ENCODE results near the gene INO80. TPM values are rescaled to one million over a fixed set of nuclear protein-coding genes. Genes with fewer than 3 reads are reported as not detected.

INO80 gene
- total RNA-seq, 2 donors from 2014 or later: 19.7 to 29.3 TPM

DNA sequence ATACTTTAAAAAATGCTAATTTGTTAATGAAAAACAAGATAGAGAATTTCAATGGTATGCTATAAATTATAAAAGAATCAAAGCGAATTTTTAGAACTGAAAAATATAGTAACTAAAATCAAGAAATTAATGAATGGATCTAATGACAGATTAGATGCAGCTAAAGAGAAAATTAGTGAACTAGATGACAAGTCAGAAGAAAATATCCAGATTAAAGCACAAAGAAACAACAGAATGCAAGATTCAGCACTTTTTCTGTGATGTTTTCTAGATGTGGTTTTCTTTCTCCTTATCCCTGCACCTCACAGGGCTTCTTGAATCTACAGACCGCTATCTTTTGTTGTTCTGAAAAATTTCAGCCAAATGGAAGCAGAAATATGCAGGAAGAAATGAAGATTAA, 54.4 kb downstream of the INO80 start:
- ATAC-seq (no peak), DNase-seq (no peak)
- intact Hi-C loops (cut with DNase I, micrococcal nuclease): no loop called here

DNA sequence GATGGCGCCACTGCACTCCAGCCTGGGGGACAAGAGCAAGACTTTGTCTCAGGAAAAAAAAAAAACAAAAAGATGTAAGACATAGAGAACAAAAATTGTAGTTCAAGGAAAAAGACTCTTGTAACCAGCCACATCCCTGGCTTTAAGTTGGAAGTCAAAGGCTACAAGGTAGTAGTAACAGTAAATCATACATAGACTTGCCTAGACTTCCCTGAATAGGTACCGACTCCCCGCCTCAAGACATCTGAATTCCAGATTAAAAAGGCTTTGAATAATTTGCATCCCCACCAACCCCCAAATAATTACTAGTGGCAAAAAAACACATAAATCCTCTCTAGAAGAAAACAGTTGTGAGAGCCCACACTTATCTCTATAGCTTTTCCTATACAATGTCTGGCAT, 55.6 kb downstream of the INO80 start:
- intact Hi-C loops (cut with DNase I, micrococcal nuclease): no loop called here
- DNase-seq (no peak), ATAC-seq (no peak)

GRCh38 chr15:41056810-41057209, 59.3 kb downstream of the INO80 start:
- DNase-seq (no peak), ATAC-seq (no peak)
- intact Hi-C loops (cut with DNase I, micrococcal nuclease): no loop called here

DNA sequence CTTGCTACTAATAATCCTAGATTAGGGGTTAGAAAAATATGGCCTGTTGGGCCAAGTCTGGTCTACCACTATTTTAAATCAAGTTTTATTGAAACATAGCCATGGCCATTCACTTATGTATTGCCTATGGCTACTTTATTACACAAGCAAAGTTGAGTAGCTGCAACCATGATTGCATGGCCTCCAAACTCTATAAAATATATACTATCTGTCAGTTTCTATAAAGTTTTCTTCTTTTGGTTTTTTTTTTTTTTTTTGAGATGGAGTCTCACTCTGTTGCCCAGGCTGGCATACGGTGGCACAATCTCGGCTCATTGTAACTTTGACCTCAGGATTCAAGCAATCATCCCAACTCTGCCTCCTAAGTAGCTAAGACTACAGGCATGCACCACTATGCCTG, 60.4 kb downstream of the INO80 start:
- DNase-seq: no peak
- ATAC-seq: no peak
- intact Hi-C loops (cut with DNase I, micrococcal nuclease): no loop called here

DNA sequence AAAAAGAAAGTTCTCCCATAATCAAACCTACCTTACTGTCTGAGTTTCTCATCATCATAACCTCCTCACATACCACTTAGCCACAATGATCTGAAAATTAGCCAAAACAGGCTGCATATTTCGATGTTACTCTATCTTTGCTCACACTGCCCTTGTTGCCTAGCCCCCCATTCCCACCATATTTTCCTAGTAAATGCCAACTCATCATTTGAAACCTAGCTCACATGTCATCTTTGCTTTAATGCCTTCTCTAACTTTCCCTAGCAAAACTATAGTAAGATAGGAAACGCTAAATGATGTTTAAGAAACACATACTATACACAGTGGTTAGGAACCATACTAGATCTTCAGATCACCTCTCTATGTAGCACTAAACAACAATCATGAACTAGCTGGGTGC, 64.9 kb downstream of the INO80 start:
- ATAC-seq: no peak
- no peak for DNase-seq
- intact Hi-C loops (cut with DNase I, micrococcal nuclease): no loop called here

- ATAC-seq: no peak
- DNase-seq: no peak
- intact Hi-C loops (cut with DNase I, micrococcal nuclease): no loop called here
Observed at GRCh38 chr15:41048852-41049251, 67.2 kb downstream of the INO80 start.

- no peak for DNase-seq
- peak; percentile 95 for ATAC-seq
- intact Hi-C loops (cut with DNase I, micrococcal nuclease): no loop called here
Observed at GRCh38 chr15:41048397-41048796, 67.7 kb downstream of the INO80 start.

GRCh38 chr15:41047474-41047873, 68.6 kb downstream of the INO80 start:
- ATAC-seq (peak; percentile 60), DNase-seq (no peak)
- intact Hi-C loops (cut with DNase I, micrococcal nuclease): no loop called here

GRCh38 chr15:41043276-41043951, 72.7 kb downstream of the INO80 start:
- ATAC-seq (no peak), DNase-seq (no peak)
- intact Hi-C loops (cut with DNase I, micrococcal nuclease): no loop called here

DNA sequence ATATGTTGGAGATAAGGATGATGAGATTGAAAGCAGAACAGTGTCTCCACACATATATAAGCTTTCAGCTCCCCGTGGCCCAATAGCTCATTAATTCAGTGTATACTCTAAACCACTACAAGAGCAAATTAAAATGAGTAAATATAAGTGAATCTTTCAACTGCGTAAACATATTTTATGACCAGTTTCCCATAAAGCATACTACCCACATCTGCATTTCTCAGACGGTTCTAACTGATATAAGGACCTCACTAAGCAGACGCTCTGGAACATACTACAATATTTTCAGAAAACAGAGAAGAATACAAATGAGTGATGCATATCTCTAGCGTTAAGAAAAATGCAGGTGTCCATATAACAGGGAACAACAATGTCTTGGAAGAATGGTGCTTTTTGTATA, 73.2 kb downstream of the INO80 start:
- intact Hi-C loops (cut with DNase I, micrococcal nuclease): no loop called here
- ATAC-seq (no peak), DNase-seq (no peak)

GRCh38 chr15:41039121-41039520, 77.0 kb downstream of the INO80 start:
- intact Hi-C loops (cut with DNase I, micrococcal nuclease): no loop called here
- DNase-seq (no peak), ATAC-seq (no peak)

DNA sequence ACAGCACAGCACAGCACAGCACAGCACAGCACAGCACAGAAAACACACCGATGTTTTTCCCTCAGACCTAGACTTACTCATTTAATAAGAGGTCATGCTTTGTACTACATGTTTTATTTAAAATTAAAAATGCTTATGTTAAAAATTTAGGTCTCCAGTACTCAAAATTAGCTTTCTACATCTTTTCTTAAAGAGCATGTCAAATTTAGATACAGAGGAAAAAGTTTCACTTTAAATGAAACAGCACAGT, 84.1 kb downstream of the INO80 start:
- ATAC-seq: no peak
- intact Hi-C loops (cut with DNase I, micrococcal nuclease): no loop called here
- no peak for DNase-seq

DNA sequence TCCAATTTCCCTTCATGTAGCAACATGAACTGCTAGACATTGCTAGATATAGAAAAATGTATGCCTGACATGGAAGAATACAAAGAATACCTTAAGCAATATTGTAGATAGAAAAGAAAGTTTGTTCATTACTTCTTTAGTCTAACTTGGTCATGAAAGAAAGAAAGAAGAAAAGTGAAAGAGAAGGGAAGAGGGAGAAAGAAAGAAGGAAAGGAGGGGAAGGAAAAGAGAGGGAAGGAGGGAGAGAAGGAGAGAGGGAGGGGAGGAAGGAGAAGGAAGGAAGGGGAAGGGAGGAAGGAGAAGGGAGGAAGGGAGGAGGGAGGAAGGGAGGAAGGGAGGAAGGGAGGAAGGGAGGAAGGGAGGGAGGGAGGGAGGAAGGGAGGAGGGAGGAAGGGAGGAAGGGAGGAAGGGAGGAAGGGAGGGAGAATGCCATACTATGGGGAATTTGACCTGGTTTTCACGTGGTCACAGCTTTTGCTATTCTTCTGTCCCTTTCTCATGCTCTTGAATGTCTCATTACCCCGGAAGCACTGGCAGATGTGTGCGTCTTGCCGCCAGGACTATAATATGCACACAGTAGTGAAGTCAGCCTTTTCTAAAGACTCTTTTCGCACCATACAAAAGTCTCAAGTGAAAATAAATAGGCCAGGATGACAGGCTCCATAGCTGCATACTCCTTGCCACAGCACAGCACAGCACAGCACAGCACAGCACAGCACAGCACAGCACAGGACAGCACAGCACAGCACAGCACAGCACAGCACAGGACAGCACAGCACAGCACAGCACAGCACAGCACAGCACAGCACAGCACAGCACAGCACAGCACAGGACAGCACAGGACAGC, 84.6 kb downstream of the INO80 start:
- ATAC-seq (no peak), DNase-seq (no peak)
- intact Hi-C loops (cut with DNase I, micrococcal nuclease): no loop called here

DNA sequence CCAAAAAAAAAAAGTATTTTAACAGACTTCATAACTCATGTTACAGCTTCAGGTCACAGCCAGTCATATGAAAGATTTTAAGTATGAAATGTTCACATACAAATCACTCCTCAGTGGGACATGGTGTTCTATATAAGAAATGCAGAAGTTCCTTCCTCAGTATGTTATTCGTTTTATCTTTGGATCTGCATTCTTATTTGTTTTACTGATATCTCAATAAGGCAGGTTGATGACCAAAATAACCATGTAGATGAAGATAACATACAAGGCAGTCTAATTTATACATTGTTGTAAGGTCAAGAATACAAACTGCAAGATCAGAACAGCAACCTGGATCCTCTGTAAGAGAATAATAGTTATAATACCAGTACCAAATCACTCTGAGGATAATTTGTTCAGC, 87.2 kb downstream of the INO80 start:
- ATAC-seq (no peak), DNase-seq (no peak)
- intact Hi-C loops (cut with DNase I, micrococcal nuclease): no loop called here

DNA sequence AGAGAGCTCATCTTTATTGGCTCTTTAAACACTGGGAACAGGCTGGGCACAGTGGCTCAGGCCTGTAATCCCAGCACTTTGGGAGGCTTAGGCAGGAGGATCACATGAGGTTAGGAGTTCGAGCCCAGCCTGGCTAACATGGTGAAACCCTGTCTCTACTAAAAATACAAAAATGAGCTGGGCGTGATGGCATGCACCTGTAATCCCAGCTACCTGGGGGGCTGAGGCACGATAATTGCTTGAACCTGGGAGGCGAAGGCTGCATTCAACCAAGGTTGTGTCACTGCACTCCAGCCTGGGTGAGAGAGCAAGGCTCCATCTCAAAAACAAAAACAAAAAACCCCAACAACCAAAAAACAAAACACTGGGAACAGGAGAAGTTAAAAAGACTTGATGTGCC, 90.7 kb downstream of the INO80 start:
- DNase-seq: no peak
- ATAC-seq: no peak
- intact Hi-C loops (cut with DNase I, micrococcal nuclease): no loop called here

- ATAC-seq (peak; percentile 58), DNase-seq (no peak)
- intact Hi-C loops (cut with DNase I, micrococcal nuclease): no loop called here
Observed at GRCh38 chr15:41024885-41025284, 91.2 kb downstream of the INO80 start.

DNA sequence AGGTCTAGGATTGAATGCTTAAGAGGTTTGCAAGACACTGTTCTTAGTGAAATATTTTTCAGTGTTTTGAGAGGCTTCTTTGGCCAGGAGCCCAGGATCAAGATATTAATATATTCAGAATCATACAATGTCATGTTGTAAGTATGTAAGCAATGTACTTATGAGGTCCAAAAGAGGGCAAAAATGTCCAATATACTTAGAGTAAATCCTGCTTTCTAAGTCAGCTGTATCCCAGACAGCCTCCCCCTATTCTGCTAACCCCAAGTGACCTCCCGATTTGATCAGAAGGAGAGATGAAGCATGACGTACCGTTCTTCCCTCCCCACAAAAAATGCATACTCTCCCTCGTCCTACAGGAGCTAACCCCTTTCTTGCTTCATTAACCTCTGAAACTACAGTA, 91.9 kb downstream of the INO80 start:
- intact Hi-C loops (cut with DNase I, micrococcal nuclease): no loop called here
- no peak for ATAC-seq
- DNase-seq: no peak

DNA sequence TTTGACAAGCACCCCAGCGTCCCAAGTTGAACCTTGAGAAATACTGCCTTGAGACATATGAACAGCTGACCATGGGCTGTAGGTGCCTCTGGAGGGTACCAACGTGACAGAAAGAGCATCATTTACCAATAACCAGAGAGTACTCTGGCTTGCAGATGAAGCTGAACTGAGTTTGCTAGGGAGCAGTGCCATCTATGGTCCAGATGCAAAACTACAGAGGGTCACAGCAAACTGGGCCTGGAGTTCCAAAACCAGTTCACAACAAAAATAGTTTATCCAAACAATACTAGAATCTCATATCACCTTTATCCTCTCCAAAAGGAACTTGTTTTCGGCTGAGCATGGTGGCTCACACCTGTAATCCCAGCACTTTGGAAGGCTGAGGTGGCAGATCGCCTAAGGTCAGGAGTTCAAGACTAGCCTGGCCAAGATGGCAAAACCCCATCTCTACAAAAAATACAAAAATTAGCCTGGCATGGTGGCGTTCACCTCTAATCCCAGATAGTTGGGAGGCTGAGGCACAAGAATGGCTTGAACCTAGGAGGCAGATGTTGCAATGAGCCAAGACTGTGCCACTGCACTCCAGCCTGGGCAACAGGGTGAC, 93.5 kb downstream of the INO80 start:
- intact Hi-C loops (cut with DNase I, micrococcal nuclease): no loop called here
- peak in 1 of 2 donors; percentile 25 for DNase-seq
- ATAC-seq: peak; percentile 62

DNA sequence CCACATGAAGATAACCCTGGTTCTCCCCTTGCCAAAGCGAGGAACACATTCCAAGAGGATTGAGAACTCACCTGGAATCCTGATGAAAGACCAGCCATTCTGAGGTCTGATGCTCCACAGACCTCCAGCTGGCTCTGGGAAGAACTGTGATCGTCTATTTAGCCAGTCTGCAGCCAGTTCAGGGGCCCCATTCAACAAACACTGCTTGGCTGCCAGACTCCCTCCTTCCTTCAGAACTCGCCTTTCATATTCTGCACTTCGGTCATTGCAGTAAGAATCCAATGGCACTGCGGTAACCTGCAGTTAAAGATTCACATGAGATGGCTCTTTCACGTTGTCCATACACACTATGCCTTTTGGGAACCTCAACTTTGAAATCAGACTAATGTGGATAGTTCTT, 95.3 kb downstream of the INO80 start:
- DNase-seq (no peak), ATAC-seq (no peak)
- intact Hi-C loops (cut with DNase I, micrococcal nuclease): no loop called here

DNA sequence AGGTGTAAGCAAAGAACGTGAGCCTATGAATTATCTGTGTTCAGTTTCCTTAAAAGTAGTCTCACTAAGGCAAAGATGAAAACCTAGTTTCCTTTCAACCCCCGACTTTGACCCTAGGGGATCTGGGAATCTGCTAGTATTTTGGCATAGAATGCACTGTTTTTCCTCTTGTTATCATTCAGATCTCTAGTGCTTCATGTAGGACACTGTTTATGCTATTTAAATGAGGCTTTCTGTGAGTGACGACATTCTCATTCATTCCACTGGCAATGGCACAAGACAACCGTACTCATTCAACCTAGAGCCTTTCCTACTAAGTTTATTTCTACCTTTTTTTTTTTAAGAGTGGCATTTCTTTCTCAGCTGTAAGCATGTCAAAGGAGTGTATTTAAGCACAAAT, 95.8 kb downstream of the INO80 start:
- intact Hi-C loops (cut with DNase I, micrococcal nuclease): no loop called here

More for the DNA sequence above, 95.8 kb downstream of the INO80 start:
- DNase-seq: no peak
- no peak for ATAC-seq
